WTC11 (cell line): ENCODE data around the gene GCC2.

Source experiments
- CTCF ChIP-seq: fragments of 200-600 bp; IDR thresholded peaks from 2 replicates; pipeline ENCODE4 v1.8.0; 2022; ENCODE audit warnings: antibody characterized with exemption
- FOXP1 ChIP-seq: sonication (generic); formaldehyde crosslinking; IDR thresholded peaks from 2 replicates; pipeline ENCODE4 v1.8.0; 2022; ENCODE audit warnings: missing genetic modification reagents, mild to moderate bottlenecking, moderate library complexity, borderline replicate concordance
- HMGXB4 ChIP-seq: sonication (generic); formaldehyde crosslinking; IDR thresholded peaks from 2 replicates; pipeline ENCODE4 v1.8.1; 2023; ENCODE audit warnings: mild to moderate bottlenecking, moderate library complexity, missing genetic modification reagents
- STAT6 ChIP-seq: sonication (generic); formaldehyde crosslinking; conservative IDR thresholded peaks from 2 replicates; pipeline ENCODE4 v1.8.1; 2023; ENCODE audit warnings: mild to moderate bottlenecking, low read depth, missing genetic modification reagents, moderate library complexity
- ZNF512 ChIP-seq: sonication (generic); formaldehyde crosslinking; IDR thresholded peaks from 2 replicates; pipeline ENCODE4 v1.8.1; 2022; ENCODE audit warnings: missing genetic modification reagents, borderline replicate concordance
- TF ChIP-seq, protein P1 (sequence below): sonication (generic); formaldehyde crosslinking; IDR thresholded peaks from 2 replicates; pipeline ENCODE4 v1.8.0; 2022; ENCODE audit warnings: mild to moderate bottlenecking, missing genetic modification reagents

DNA sequence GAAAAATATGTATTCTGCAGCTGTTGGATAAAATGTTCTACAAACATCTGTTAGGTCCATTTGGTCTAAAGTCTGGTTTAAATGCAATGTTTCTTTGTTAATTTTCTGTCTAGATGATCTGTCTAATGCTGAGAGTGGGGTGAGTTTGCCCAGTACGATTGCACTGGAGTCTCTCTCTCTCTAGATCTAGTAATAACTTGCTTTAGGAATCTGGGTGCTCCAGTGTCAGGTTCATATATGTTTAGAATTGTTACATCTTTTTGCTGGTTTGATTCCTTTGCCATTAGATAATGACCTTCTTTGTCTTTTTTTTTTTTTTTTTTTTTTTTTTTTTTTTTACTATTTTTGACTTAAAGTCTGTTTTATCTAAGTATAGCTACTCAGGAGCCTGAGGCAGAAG lies 10.4 kb downstream of the GCC2 start:
- TF ChIP-seq, protein P1, sequence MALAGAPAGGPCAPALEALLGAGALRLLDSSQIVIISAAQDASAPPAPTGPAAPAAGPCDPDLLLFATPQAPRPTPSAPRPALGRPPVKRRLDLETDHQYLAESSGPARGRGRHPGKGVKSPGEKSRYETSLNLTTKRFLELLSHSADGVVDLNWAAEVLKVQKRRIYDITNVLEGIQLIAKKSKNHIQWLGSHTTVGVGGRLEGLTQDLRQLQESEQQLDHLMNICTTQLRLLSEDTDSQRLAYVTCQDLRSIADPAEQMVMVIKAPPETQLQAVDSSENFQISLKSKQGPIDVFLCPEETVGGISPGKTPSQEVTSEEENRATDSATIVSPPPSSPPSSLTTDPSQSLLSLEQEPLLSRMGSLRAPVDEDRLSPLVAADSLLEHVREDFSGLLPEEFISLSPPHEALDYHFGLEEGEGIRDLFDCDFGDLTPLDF (CRISPR knock-in tag) = no peak
- no peak for TF ChIP-seq CTCF
- TF ChIP-seq STAT6 (CRISPR knock-in tag) = no peak
- TF ChIP-seq ZNF512 (CRISPR knock-in tag) = no peak
- no peak for TF ChIP-seq HMGXB4 (CRISPR knock-in tag)
- no peak for TF ChIP-seq FOXP1 (CRISPR knock-in tag)
